ENCODE results near the gene POU3F2.

POU3F2 gene

GRCh38 chr6:98800866-98801265, 33.5 kb upstream of the POU3F2 start:
- H3K27me3 ChIP-seq (replicated peaks; ENCODE audit: control insufficient read depth, insufficient read depth, low read length) = no peaks in the 10 kb centered on the region
- no peak for DNase-seq (ENCODE audit: extremely low read depth, insufficient read length)
- H3K4me3 ChIP-seq (replicated peaks; ENCODE audit: low read depth, low read length) = no peak overlapping the region
- no peak for TF ChIP-seq CTCF (IDR thresholded peaks at IDR 0.05; ENCODE audit: insufficient read depth, low read length, poor library complexity, severe bottlenecking)
- no peaks in the 10 kb centered on the region for H3K36me3 ChIP-seq (ENCODE audit: control insufficient read depth, insufficient read depth, low read length)

- H3K36me3 ChIP-seq (ENCODE audit: control insufficient read depth, insufficient read depth, low read length) = no peaks in the 10 kb centered on the region
- DNase-seq (ENCODE audit: extremely low read depth, insufficient read length) = no peak
- H3K27me3 ChIP-seq (replicated peaks; ENCODE audit: control insufficient read depth, insufficient read depth, low read length) = no peaks in the 10 kb centered on the region
- no peak for TF ChIP-seq CTCF (IDR thresholded peaks at IDR 0.05; ENCODE audit: insufficient read depth, low read length, poor library complexity, severe bottlenecking)
- no peak overlapping the region for H3K4me3 ChIP-seq (replicated peaks; ENCODE audit: low read depth, low read length)
These were observed 25.7 kb upstream of the POU3F2 start for GRCh38 chr6:98808541-98809210.

GRCh38 chr6:98812220-98812619, 22.2 kb upstream of the POU3F2 start:
- Histone ChIP-seq H3K27me3 (replicated peaks; ENCODE audit: control insufficient read depth, insufficient read depth, low read length) (no peaks in the 10 kb centered on the region), H3K36me3 (ENCODE audit: control insufficient read depth, insufficient read depth, low read length) (no peaks in the 10 kb centered on the region), H3K4me3 (replicated peaks; ENCODE audit: low read depth, low read length) (no peak overlapping the region)
- TF ChIP-seq CTCF (IDR thresholded peaks at IDR 0.05; ENCODE audit: insufficient read depth, low read length, poor library complexity, severe bottlenecking) = no peak
- DNase-seq (ENCODE audit: extremely low read depth, insufficient read length) = no peak

GRCh38 chr6:98816799-98817198, 17.6 kb upstream of the POU3F2 start:
- Histone ChIP-seq H3K27me3 (replicated peaks; ENCODE audit: control insufficient read depth, insufficient read depth, low read length) (no peaks in the 10 kb centered on the region), H3K4me3 (replicated peaks; ENCODE audit: low read depth, low read length) (no peak overlapping the region), H3K36me3 (ENCODE audit: control insufficient read depth, insufficient read depth, low read length) (no peaks in the 10 kb centered on the region)
- TF ChIP-seq CTCF (IDR thresholded peaks at IDR 0.05; ENCODE audit: insufficient read depth, low read length, poor library complexity, severe bottlenecking) = no peak
- DNase-seq (ENCODE audit: extremely low read depth, insufficient read length) = no peak

GRCh38 chr6:98821756-98822405, 12.5 kb upstream of the POU3F2 start:
- DNase-seq (ENCODE audit: extremely low read depth, insufficient read length) = no peak
- no peaks in the 10 kb centered on the region; the same call in 1 of the 2 replicates for H3K27me3 ChIP-seq (replicated peaks; ENCODE audit: control insufficient read depth, insufficient read depth, low read length)
- no peak for TF ChIP-seq CTCF (IDR thresholded peaks at IDR 0.05; ENCODE audit: insufficient read depth, low read length, poor library complexity, severe bottlenecking)
- H3K4me3 ChIP-seq (replicated peaks; ENCODE audit: low read depth, low read length) = no peak overlapping the region
- no peaks in the 10 kb centered on the region for H3K36me3 ChIP-seq (ENCODE audit: control insufficient read depth, insufficient read depth, low read length)
